ENCODE results near the gene FDXR.

The FDXR gene

DNA sequence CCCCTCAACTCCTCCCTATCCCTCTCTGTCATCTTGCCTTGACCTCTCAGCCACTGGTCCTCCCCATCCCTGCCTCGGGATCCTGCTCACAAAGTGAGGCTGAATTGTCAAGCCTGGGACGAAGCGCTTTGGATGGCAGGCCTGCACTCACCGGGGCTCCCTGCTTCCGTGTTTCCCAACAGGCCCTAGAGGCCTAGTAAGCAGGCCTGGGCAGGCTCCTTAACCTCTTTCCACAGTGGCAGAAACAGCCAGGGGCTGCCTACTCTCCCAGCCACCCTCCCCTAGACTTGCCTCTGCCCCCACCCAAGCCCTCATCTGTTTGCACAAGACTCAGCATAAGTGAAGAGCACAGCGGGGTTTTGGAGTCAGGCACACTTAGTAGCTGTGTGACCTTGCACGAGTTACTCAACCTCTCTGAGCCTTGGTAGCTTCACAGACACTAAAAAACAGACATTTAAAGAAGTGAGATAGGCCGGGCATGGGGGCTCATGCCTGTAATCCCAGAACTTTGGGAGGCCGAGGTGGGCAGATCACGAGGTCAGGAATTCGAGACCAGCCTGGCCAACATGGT lies 25.7 kb upstream of the FDXR start:
- DNase-seq = no peak

DNA sequence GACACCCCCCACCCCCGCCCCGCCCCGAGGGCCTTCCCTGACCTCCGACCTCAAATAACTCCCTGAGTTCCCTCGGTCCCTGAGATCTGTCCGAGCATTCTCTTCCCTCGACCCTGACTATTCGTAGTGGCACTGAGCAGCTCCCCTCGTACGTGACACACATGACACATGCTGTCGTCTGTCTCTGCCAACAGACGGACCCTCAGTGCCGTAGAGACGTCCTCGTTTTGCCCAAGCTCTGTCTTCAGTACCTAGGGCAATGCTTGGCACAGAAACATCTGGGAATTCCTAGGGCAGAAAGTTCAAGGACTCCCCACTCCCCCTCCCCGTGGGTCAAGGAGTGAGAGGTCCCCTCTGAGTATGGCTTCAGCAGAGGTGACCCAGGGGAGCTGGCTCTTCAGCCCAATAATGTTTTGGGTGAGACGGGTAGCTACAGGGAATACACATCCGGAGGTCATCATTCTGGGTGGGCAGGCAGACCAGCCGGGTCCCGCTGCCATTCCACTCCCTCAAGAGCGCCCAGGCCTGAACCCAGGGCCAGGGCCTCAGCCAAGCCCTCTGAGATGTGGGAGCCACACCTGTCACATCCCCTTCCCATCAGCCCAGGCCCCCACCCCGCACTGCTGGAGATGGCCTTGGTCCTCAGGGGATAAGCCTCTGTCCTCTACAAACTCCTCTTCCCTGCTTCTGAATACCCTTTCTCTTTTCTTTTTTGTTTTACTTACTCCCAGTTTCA lies 21.3 kb upstream of the FDXR start:
- no peak for DNase-seq

DNA sequence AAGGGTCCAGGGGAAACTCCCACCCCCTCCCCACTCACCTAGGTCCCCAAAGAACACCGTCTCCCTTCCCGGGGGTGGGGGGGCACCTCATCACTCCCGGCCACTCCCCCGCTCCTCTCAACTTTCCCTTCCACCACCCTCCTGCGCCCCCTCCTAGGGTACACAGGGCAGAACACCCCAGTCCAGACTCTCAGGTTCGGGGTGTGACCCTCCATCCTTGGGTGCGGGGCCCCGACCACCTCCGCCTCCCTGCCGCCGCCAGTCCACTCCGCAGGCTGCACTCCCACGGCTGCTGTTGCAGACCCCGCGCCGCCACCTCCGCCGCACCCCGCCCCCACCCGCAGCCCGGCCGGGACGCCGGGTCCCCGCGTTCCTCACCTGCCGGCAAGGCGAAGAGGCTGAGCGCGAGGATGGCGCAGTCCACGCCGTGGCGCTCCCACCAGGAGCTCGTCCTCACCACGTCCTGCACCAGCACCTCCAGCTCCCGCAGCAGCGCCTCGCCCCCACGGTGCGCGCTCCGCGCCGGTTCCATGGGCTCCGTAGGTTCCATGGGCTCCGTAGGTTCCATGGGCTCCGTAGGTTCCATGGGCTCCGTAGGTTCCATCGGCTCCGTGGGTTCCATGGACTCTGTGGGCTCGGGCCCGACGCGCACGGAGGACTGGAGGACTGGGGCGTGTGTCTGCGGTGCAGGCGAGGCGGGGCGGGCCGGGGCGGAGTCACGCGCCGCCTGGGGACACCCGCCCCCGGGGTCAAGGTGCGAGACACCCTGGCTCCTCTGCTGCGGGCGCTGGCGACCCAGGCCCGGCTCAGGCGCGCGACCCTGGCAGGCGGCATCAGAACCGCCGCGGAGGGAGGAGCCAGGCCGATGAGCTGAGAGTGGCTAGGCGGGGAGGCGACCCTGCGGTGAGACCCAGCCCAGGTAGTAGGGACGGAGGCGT lies 20.4 kb upstream of the FDXR start, which contains the start of gene FADS6:
FADS6 (minus strand) TSS at position 660 of the 938 bp plus-strand sequence; CDS start at position 622, 38 bp downstream.
- no peak for DNase-seq

DNA sequence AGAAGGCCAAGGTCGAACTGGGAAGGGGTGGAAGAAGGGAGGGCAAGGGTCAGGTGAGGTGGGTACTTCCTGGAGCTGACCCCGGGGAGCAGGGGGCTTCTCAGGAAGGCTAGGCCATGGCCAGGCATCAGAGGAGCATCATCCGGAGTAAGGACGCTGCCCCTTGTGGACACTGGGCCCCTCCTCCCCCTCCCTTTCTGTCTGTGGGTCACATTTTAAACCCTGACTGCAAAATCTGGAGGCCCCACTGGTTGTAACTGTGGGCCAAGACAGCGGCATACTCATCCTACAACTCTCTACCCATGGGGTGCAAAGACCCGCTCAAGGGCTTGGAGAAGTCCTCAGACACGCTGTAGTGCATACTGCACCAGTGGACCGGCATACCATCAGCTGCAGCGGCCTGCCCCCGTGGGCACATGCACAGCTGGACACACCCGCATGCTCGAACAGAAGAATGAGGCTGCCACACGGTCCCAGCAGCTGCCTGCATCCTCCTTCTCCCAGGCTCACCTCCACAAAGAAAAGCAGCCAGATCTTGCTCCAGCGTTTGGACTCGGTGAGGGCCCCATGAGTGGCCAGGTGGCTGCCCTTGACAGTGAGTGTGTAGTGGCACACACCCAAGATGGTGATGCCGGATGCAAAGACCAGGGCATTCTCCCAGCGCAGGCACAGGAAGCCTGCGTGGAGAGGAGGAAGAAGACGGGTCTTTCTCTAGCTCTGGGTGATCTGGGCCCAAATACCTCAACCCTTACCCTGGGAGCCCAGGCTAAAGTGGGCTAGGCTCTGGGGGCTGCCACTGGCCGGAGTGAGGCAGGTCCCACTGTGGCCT lies 19.4 kb upstream of the FDXR start:
- no peak for DNase-seq

DNA sequence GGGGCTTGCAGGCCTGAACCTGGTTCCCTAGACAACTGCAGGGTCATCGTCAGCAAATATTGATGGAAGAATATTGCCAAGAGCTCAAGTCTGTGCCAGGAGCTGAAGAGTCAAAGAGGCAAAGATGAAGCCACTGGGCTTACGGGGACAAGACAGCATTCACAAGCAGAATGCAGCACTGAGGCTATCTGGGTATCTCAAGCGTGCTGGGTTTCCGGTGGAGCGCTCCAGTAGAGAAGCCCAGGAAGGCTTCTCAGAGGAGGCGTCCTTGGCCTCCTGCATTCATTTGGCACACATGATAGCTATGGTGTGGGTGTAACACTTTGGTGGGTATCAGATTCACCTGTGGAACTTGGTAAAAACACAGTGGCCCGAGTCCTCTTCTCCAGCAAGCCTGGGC lies 17.8 kb upstream of the FDXR start:
- no peak for DNase-seq

DNA sequence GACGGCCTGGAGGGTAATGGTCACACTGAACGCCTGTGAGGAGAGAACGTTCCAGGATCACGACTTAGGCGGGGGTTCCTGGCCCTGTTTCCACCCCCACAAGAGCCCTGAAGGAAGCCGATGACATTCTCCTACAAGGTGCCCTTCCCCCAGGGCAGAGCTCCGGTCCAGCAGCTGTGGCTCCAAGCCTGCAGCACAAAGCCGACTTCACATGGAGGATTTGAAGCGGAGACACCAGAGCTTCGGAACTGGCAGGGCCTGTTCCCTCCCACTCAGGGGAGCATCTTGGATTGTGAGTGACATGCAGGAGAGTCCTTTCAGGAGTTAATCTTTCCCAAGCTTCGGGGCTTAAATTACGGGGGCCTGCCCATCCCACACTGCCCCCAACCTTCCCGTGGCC lies 15.7 kb upstream of the FDXR start:
- no peak for DNase-seq

DNA sequence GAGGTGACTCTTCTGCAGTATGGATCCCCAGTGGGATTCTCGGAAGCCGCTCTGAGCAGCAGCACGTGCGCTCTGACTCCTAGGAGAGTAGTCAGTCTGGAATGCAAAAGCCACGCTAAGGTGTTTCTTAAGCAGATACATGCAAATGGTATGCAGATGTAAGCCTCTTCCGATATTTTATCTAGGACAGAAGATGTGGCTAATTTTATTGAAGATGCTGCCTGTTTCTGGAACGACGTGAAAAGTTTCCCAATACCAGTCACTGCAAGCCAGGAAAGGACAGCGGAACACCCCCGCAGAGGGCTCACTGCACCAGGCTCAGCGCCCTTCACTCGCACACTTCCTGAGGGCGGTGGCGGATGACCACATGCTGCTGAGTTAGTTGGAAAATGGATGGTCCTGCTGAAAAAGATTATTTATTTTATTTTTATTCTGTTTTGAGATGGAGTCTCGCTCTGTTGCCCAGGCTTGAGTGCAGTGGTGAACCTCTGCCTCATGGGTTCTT lies 10.5 kb upstream of the FDXR start:
- no peak for DNase-seq

DNA sequence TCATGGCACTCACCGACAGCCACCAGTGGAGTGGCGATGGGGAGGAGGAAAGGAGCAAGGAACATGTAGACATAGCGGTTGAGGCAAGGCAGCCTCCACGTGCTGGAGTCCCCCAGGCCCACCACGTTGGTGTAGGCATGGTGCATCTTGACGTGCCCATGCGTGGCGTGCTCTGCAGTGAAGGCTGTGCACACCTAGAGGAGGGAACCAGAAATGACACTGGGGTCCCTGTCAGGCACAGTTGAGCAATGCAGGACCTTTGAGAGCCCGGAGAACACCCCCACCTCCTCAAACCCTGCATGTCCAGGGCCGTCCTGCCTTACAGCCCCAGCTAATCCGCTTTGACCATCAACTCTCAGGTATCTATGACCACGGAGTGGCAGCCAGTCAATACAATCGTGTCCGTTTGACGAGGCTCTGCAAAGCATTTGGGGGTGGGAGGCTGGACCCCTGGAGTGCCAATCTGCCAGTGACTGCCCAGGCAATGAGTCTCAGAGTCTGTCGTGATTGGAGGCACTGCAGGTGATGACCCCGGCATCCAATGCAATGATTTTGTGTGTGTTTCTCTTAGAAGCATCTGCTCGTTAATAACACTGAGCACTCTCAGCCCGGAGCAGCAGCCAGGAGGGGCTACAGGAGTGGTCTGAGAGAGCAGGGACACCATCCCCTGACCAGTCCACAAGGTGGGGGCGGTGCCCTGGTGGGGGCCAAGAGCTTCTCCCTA lies 9.9 kb upstream of the FDXR start:
- no peak for DNase-seq

DNA sequence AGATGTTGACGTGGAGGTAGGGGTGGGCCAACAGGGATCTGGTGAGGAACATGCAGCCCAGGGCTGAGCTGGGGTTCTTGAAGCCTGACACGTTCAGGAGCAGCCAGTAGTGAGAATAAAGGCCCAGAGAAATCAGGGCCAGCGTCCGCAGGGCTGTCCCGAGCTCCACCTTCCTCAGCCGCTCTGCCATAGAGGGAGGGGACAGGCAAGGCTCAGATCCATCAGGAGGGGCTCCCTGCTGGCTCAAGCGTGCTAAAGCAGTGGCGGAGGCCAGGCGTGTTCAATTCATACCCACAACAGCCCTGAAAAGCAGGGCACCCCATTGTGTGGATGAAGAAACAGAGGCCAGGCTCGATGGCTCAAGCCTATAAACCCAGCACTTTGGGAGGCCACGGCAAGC lies 8.3 kb upstream of the FDXR start:
- no peak for DNase-seq

DNA sequence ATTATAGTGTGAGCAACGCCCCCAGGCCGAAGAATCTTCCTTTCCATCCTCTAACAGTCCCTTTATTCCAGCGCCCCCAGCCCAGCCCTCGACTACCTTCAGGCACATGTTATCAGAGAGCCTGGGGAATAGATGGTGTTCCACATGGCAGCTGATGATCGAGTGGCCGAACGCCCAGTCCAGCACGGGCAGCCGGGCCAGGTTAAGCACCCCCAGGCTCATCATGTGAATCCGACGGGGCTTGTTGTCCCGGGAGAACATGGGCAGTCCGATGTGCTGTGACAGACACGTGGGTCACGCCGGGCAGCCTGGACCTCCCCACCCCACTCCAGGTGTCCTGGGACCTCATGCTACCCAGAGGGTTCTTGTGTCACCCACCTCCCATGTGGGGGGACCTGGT lies 6.5 kb upstream of the FDXR start:
- DNase-seq = no peak

DNA sequence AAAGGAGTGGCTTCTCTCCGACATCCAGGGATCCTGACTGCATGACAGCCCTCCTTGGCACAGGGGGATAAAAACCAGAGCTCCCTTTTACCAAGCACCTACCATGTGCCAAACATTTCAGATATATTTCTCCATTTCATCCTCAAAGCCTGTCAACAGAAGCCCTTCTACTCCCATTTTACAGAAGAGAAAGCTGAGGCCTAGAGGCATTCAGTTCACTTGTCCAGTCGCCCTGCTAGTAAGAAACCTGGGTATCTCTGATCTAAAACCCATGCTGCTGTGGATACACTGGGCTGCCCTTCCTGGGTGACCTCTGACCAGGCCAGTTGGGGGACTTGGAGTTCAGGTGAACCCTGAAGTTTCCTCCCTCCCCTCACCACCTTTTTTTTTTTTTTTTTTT lies 5.9 kb upstream of the FDXR start:
- DNase-seq = no peak

DNA sequence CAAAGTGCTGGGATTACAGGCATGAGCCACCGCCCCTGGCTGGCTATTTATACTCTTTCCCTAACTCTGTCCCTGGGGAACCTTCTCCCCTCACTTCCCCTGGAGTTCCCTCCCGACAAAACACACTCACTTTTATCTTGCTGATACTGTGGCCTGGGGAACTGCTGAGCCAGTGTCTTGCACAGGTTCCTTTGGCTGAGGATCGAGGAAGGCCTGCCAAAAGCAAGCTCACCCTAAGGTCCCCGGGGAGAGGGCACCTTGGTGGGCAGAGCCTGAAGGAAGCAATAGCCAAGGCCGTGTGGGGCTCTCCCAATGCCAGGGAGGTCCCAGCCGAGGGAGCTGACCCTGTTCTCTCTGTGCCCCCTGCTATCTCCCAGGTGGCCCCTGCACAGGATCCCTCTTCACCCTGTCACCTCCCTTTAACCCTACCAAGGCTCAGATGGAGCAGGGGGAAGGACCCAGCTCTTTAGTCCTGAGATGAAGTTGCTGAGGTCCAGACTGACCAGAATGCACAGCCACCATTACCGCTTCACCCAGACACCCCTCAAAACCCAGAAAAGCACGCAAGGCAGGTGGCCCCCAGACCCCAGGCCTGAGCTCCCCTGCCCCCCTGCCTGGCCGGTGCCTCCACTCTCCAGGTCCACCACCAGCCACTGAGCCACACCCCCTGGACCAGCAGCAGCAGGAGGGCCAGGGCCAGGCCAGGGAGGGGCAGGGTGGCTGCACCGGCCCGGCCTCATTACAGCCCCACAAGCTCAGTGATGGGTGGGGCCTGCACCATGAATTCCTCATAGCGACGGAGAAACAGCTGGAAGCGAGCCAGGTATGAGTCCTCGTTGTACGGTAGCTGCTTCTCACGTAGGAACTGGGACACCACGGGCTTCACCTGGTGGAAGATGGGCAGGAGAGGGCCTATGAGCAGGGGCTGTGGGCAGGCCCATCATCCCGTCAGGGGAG lies 5.1 kb upstream of the FDXR start:
- DNase-seq = no peak

DNA sequence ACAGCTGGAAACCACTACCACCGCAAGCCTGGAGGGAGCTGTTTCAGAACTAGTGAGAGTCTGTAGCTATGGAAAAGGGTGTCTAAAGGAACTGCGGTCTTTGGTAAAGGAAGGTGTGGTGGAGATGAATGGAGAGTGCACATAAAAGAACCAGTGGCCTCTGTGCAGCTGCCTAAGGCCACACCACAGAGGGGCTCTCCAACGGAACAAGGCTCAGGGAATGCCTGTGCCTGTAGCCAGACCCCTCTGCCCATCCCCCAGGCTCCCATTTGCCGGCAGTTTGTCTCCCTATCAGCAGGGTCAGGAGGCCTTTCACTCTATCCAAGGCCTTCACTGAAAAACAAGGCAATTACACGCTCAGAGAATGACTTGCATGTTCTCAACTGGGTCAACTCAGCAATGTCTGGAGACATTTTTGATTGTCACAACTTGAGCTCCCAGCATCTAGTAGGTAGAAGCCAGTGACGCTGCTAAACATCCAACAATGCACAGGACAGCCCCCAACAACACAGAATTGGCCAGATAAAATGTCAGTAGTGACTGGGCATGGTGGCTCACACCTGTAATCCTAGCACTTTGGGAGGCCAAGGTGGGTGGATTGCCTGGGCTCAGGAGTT lies 3.3 kb upstream of the FDXR start:
- DNase-seq = no peak

DNA sequence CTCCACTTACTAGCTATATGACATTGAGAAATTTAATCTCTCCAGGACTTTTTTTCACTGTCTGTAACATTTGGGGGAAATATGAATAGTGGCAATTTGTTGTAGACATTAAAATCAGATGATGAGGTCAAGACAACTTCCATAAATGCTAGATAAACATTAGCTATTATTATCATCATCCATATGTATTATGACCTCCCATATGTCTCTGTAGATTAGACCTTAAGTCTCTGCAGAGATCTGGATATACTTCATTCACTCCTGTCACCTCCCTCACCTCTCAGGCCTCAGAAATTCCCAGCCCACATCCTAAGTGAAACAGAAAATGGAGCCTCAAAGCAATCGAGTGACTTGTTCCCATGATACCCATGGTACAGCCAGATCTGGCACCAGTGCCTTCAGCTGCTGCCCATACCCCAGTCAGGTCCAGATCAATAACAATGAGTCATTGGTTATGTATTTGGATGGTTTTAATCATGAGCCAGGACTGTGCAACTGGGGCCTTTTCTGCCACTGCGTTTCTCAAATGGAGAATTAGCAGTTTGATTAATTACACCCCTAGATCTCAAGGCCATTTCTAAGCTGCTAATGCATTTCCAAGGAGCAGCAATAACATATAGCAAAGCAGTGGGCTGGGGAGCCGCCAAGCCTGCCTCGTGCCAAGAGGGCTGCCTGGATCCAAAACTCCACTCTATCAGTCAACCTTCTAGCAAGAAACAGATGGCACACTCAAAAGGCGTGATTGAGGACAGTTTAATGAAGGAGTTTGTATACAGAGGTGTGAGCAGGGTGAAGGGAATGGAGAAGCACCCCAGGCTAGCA lies 2.6 kb upstream of the FDXR start:
- DNase-seq = no peak

DNA sequence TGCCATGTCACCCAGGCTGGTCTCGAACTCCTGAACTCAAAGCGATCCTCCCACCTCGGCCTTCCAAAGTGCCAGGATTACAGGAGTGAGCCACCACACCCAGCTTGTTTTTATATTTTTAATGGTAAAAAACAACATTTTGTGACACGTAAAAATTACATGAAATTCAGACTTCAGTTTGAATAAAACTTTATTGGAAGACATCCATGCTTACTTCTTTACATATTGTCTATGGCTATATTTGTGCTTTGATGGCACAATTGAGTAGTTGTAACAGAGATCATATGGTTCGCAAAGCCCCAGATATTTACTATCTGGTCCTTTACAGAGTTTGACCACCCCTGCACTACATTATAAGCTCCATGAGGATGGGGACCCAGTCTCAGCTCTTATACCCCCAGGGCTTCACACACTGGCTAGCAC lies 1.8 kb upstream of the FDXR start:
- no peak for DNase-seq

DNA sequence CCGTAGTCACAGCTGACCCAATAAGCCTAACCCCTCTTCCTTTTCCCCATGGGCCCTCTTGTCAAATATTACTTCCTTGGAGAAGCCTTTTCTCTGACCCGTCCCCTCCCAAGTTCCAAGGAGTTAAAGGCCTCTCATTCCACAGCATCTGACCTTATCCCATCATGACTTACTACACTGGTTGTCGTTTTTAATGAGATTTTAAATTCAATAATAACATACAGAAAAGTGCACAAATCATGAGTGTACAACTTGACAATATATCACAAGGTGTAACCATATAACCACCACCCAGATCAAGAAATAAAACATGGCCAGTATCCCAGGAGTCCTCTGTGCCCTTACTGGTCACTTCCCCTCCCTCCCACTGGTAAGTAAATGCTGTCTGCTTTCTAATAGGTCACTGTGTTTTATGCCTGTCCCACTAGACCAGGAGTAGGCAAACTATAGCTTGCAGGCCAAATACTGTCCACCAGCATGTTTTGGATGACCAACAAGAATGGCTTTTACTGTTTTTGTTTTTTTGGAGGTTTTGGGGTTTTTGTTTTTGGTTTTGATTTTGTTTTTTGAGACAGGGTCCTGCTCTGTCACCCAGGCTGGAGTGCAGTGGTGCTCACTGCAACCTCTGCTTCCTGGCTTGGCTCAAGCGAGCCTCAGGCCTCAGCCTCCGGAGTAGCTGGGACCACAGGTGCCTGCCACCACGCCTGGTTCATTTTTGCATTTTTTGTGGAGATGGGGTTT lies 1.2 kb upstream of the FDXR start:
- DNase-seq = no peak

DNA sequence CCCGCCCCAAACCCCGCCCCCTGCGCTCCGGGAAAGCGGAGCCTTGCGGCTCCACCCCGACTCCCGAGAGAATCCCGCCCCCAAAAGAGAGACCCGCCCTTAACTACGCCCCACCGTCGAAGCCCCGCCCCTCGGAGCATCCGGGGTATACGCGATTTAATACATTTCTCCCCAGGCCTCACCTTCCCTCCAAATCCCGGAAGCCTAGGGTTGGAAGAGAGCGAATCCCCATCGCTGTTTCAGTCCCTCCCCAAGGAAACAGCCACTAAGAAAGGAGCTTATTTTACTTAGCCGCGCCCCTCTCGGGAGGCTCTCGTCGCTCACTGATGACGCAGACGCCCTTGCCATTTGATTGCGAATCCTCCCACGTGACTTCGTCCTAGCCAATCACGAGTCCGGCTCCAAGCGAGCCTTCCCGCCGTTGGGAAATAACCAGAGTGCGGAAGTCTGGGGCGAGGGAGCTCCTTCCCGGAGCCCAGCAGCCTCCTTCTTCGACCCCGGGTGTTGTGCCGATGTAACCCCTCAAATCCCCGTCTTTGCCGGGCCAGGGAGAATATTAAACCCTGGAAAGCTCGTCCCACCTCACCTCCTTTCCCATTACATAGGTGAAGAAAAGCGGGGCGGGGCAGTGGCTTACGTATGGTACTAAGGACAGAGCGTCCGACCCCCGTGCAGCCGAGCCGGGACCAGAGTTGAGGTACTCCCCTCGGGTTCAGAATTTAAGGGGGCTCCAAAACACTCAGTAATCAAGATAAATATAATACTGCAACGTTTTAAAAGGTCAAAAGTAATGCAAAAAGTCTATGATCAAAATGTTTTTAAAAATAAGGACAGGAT lies 461 bp upstream of the FDXR start:
- peak; percentile 99 for DNase-seq
